NCI-H2171 treated with DMSO at 0.1 percent for 48 hours (cell line): Measurements from ENCODE around the gene ELAVL1.

Experiments used
- DNase-seq: peaks from one replicate; lab custom pipeline; 2025; lab: John Stamatoyannopoulos, UW

Gene ELAVL1

DNA sequence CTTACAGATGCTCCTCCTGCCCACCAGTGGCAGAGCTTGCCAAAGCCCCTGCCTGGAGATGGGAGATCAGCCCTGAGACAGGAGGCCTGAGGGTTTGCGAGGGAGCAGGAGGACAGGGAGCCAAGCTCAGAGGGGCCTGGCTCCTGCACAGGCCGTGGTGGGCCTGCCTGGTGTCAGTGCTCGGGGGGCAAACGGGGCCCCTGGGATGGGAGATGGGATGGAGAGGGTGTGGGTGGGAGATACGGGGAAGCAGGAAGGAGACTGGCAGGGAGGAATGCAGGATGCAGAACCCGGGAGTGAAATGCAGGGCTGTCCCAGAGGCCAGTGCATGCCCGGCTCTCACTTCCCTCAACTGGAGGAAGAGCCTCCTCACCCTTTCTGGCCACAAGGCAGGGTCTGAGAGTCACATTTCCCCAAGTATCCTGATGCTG lies 19.9 kb downstream of the ELAVL1 start:
- no peak for DNase-seq

DNA sequence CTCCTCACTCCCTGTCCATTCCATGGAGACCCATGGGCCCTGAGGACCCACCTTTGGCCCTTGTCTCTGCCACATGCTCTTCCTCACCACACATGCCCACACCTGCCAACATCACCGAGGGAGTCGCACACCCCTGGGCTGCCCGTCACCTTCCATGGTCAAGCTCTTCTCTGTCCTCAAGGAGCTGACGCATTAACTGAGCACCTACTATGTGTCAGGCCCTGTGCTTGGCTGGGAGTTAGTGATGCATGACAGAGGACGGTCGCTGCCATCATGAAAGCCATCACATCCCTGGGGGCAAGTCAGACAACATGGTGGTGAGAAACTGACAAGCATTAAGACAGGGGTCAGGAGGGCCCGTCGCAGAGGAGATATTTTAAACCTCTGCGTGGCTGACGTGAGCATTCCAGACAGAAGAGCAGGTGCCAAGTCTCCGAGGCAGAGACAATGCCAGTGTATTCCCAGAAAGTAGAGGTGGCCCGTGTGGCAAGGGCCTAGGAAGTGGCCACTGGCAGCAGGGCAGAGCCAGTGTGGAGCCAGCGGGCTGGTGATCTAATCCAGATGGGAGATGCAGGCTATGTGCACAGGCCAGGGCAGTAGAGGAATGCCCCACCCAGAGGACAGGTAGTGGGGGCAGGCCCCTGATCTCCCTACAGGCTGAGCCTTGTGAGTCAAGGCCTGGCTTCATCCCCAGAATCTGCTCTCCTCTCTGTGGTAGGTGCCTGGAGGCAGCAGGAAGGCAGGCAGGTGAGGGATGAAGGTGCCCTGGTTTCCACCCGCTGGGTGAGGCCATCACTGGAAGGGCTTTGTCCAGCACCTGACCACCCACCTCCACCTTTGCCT lies 21.2 kb downstream of the ELAVL1 start:
- no peak for DNase-seq

DNA sequence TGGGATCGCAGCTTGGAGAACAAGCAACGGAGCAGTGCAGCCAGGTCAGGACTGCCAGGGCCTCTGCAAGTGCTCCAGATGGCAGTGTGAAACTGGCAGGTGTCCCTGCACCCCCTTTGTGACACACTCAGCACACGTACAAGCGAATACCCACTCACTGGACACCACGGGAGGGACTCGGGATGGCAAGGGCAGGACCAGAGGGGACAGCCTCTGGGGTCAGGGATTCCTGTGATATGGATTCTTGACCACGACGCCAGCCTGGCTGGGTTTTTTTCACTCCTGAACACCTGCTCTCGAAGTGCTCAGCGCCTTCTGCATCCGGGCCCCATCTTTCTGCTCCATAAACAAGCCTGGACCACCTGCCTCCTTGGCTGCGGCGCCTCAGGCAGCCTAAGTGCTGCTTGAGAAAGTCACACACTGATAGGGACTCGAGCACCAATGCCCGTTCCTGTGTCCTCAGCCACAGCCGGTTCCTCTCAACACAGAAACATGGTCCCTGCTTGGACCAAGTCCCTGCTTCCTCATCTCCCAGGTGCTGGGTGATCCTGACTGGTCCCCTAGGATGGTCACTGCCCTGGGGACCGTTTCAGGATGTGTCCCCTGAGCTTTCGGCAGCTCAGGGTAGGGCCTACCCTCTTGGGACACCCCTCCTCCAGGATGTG lies 22.0 kb downstream of the ELAVL1 start:
- peak; percentile 66 for DNase-seq

DNA sequence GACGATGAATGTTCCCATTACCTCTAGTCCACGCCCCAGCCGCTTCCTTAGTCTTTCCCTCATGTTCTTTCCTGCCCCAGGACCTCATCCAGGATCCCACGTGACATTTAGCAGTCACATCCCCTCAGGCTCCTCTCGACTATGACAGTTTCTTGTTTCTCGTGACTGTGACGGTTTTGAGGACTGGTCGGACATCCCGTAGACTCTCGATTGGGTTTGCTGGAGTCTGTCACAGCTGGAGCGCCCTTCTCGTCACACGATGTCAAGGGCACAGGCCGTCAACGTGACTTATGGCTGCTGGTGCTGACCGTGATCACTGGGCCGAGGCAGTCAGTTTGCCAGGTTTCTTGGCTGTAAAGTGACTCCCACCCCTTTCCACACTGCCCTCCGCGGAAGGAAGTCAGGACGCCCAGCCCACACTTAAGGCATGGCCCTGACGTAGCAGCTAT lies 22.8 kb downstream of the ELAVL1 start:
- DNase-seq, result no peak

DNA sequence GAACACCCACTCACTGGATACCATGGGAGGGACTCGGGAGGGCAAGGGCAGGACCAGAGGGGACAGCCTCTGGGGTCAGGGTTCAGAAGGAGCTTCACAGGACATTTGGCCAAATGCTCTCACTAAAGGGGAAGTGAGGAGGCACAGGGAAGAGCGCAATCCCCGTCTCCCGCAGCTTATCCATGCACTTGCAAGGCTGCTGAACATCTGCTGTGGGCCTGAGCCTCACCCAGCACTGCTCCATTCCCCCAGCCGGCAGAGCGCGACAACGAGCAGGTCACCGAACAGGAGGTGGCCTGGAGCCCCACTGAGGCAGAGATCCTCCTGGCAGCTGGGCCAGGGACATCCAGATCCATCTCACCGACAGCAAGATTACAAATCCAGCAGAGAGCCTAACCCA lies 23.3 kb downstream of the ELAVL1 start:
- peak; percentile 6 for DNase-seq

DNA sequence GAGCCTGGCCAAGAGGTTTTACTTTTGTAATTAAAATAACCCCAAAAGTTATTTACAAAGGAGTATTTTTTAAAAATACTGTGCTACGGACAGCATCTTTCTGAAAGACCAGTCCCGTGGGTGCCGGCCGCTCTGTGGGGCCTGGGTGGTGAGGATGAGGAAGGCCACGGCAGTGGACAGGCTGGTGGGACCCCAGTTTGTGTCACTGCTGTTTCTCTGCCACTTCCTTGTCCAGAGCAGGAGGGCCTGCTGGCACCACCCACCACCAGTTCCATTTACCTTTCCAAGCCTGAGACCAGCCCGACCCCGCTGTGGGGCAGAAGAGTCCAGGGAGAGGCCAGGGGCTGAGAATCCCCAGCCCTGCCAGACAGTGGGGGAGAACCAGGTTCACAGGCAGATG lies 23.8 kb downstream of the ELAVL1 start:
- no peak for DNase-seq

DNA sequence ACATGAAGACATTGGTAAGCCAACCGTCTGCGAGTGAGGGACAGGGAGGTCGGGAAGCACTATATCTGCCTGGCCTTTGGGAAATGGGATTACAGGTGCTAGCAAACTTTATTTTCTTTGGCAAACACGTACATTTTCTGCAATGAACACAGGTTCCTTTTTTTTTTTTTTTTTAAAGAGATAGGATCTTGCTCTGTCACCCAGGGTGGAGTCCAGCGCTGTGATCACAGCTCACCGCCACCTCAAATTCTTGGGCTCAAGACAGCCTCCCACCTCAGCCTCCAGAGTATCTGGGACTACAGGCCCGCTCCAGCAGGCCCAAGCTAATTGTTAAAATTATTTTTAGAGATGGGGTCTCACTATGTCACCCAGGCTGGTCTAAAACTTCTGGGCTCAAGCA lies 24.2 kb downstream of the ELAVL1 start:
- DNase-seq, result no peak

DNA sequence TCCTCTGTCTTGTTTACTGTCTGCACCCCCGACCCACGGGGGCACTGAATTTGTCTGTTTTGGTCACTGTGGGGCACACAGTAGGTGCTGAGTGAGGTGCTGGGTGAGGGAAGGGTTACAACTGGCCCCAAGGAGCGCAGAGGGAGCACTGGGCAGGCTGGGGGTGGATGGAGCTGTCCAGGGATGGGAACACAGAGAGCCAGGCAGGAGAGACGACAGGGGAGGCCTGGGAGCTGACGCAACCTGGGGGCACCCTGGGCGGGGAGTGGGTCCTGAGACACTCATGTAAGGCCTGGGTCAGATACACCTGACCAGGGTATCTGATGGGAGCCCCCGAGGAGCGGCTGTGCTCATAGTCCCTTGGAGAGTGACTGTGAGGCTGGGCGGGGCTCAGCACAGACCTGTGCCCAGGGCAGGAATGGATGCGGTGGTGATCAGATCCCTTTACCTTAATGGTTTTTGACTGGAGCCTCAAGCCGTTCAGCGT lies 24.8 kb downstream of the ELAVL1 start:
- no peak for DNase-seq

DNA sequence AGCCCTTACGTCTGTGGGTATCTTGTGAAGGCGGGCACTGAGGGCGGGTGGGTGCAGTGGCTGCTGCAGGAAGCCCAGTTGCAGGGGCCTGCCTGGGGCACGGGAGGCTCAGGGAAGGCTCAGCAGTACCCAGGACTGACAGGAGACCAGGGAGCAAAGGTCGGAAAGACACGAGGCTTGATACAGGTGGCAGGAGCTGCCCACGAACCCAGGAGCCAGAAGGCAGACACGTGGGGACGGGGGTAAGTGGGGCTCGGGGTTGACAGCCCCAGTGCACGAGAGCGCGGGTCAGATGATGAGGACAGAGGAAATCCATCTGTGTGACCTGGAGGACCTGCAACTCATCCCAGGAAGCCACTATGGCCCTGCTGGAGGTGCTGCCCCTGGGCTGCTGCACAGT lies 25.3 kb downstream of the ELAVL1 start:
- DNase-seq, result no peak

DNA sequence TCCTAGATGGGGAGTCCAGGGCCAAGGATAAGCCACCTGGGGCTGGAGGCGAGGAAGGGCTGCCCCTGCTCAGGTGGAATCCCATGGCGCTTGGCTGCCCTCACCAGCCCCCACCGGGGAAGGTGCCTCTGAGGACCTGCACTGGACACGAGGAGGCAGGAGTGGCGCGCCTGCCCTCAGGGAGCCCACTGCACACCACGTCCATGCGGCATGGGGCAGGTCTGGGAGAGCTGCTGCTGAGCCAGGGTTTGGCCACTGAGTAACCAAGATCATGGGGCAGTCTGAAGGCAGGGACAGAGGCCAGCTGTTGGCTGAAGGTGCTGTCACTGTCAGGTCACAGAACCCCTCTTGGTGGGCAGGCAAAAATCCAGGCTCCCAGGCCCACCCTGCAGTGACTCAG lies 25.9 kb downstream of the ELAVL1 start:
- no peak for DNase-seq

DNA sequence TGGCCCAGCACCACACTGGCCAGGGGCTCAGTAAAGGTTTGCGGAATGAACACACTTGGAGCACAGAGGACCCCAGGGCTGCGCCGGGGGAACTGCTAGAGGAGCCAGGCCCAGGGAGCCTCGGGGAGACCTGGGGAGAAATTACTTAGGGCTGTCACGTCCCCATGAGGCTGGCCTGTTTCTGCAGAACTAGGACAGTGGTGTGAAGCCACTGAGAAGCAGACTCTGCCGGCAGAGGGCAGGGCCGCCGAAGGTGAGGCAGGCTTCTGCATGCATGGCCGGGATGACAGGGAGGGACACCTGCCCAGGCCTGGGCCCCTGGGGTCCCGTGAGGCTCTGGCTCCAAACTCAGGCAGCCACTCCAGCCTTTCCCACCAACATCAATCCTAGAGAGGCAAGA lies 26.4 kb downstream of the ELAVL1 start:
- no peak for DNase-seq

DNA sequence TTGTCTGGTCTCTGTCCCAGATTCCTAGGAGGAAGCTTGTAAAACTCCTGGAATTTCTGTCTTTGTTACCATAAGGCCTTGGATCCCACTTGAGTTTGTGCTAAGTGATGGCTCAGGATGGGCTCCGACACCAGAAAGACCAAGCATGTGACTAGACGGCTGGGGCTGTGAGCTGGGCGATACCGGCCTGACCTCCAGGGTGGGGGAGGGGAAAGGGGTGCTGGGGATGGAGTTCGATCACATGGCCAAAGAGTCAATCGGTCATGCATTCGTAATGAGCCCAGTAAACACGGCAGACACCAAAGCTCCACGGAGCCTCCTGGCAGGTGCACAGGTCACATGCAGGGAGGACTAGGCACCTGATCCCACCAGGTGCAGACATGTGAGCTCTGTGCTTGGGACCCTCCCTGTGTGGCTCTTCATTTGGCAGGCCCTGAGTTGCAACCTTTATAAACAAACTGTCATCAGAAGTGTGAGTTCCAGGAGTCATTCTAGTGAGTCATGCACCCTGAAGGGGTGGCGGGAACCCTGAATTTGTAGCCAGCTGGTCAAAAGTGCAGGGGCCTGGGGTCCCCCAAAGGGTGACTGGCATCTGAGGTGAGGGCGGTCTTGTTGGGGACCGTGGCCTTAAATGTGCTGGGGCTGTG lies 27.1 kb downstream of the ELAVL1 start:
- peak; percentile 26 for DNase-seq

DNA sequence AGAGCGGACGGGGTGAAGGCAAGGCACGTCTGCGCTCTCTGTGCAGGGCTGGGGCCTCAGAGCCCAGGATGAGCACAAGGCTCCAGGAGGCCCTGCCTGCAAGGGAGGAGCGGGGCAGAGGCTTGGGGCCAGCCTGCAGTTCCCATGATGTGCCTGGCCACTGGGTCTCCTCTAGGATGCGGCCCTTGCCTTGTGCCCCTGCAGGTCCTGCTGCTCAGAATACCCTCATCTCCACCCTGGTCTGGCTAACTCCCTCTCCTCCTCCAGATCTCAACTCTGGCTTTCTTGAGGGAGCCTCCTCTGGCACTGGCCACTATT lies 27.8 kb downstream of the ELAVL1 start:
- no peak for DNase-seq

DNA sequence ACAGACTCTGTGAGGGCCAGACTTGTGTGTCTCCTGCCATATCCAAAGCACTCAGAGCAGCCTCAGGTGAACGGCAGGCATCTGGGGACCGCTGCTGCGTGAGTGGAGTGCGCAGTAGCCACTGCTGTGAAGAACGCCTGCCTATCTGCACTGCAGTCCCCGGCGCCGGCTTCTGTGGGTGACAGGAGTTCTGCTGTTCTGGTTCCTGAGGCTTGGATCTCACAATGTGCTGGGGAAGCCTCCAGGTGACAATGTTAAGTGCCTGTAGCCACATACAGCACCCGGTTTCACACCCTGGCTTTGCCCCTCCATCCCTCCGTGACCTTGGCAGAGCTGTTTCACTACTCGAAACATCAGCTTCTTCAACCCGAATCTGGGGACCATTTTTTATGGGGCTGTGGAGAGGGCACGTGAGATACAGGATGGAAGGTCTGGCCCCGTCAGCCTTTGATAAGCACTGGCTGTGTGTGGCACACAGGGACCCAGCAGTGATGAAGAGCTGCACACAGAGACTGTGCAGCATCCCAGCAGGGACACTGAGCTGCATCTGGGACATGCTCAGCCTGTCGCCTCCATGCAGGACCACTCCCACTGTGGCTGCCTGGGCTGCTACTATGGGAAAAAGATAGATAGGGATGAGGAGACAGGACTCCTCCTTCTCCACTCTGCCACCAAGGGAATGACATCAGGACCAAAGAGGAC lies 28.3 kb downstream of the ELAVL1 start:
- no peak for DNase-seq

DNA sequence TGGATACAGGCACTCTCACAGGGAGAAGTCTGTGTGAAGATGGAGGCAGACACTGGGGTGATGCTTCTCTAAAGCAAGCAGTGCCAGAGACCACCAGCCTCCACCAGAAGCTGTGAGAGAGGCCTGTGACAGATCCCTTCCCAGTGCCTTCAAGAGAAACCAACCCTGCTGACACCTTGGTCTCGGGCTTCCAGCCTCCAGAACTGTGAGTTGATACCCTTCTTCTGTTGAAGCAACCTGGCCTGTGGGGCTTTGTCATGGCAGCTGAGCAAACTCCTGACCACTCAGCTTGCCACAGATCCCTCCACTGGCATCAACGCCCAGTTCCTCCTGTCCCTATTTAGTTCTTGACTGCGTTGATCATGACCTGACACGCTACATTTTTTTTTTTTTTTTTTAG lies 29.0 kb downstream of the ELAVL1 start:
- DNase-seq, result no peak

DNA sequence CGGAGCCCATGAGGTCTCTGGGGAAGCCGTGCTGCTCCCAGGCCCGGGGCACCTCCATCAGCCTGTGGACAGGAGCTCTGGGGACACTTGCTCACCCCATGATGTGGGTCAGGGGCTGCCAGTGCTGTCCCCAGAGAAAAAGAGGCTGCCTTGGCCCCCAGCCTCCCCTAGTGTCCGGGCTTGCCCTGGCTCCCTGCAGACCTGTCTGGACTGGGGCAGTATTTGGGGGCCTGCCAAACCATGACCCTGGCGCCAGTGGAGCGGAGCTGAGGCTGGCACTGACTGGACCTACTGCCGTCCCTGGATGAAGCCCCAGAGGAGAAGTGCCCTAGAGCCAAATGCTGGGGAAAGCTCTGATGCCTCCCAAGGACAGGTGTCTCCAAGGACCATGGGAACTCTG lies 30.4 kb downstream of the ELAVL1 start:
- DNase-seq, result no peak

DNA sequence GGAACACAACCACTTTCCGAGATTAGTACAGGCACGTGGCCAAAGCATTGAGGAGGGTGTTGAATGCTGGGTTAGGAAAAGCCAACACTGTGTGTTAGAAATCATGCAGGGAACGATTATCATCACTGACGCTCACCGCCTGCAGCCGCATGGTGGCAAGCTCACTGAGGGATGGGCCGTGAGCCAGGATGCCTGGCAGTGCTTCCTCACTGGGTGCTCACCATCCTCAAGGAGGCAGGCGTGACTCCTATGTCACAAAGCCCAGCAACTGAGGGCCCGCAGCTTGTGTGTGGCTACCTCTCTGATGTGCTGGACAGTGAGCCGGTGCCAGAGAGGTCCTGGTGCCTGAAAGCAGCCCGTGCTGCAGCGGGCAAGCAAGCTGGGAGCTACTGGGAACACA lies 31.6 kb downstream of the ELAVL1 start:
- no peak for DNase-seq

DNA sequence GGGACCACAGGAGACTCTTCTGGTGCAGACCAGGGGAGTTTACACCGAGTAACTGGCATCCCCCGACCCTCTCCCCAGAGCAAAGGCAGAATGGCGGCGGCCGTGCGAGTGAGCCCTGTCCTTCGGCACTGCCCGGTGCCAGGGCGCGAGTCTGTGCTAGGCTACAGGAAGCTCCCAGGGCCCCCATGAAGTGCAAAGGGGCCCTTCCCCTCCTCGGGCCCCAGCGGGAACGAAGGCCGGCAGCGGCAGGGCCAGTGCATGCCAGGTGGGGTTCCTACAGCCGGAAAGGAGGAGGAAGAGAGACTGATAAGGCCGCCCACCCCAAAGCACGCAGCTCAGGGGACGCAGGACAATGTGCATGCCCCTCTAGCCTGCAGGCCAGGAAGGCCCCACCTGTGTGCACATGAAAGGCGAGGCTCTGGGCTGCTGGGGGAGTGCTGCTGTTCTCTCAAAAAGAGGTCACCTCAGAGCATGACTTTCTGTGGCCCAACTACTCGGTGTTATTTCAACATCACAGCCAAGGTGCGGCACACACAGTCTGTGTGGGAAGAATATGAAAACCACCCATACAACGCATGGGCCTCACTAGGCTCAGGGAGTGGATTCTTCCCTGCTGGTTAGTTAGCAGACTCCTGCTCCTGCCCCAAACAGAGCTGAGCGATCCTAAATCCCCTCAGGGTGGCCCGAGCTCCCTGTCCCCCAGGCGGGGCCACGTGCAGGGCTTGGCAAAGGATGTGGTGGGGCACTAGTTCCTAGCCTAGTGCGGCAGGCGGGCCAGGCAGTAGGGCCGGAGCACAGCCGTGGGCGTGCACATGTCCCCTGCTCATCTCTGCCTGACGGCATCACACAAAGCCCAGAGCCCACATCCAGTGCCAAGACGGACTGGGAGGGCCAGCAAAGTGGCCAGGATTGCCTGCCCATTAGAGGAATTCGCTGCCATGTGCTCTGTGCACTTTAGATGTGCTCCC lies 33.6 kb downstream of the ELAVL1 start:
- DNase-seq, result no peak

DNA sequence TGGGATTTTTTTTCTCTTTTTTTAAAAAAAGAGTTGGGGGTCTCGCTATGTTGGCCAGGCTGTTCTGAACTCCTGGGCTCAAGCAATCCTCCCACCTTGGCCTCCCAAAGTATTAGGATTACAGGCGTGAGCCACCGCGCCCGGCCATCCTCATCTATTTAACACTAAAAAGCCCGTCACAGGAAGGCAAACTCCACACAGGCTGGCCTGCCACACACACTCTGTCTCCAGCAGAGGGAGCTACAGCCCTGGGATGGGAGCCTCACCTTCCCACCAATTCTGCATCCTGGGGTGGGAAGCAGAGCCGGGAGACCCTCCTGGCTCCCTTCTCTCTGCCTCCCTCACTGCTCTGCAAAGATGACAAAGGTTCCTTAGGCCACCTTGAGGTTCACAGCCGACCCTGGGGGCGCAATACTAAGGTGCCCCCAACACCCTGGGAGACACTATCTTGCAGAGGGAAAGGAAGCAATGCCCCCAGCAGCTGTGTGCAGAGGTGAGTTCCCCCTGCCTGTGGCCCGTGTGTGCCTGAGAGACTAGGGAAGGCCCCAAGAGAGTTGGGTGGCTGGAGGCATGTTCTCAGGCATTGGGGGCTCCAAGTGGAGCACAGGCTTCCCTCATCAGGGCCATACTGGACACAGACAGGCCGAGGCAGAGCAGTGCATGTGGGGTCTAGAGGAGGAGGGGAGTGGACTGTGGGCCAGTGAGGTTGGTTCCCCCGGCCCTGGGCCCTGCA lies 34.6 kb downstream of the ELAVL1 start:
- peak; percentile 26 for DNase-seq

DNA sequence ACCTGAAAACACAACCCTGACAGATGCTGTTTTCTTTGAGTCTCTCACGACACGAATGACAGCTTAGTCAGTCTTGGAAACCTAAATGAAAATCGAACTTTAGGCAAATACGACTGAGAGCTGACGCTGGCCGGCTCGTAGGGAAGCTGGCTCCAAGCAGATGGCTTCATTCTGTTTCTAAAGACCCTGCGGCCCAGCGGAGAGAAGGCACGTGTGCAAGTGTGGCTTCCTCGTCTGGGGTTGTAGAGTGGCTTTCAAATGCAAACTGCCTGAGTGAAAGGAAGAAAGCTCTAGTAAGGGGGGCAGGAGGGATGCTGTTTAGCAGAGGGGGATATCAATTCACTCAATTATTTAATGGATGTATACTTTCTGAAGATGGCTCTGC lies 35.9 kb downstream of the ELAVL1 start:
- no peak for DNase-seq
